Measurements from ENCODE around the gene ZNF385D. TPM values are rescaled to one million over a fixed set of nuclear protein-coding genes. Genes with fewer than 3 reads are reported as not detected.

ZNF385D gene
- total and polyA plus RNA-seq, 5 donors from 2014 or later, result 2.7 TPM; not detected in 4

DNA sequence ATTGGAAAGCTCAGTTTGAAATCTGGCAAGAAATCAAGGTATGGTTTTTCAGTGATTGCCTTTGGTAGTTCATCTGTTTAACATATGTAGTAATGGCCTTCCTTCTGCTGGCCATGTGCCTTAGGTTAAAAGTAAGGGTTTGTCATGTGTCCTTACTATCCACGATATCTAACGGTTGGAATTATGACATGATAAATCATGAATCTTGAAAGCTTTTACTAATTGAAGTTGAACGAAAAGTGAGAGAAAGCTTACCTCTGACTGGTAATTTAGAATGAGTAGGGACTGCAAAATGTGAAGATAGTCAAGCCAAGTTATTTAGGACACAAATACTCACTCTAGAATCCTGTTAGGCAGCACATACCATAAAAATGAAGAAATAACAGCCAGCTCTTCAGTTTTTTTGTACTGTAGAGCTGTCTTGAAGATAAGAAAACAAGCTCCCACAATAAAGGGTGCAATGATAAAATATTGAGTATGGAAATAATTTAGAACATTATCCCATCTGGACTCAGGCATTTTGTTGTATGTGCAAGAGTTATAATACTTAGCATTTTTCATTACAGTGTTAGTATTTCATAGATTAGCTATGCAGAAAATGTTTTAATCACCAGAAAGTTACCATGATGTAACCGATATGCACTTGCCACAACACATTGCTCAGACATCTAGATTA is 303.4 kb downstream of the ZNF385D start:
- no peak overlapping the region for H3K27ac Mint-ChIP-seq
- H3K27me3 Mint-ChIP-seq, result no peaks in the 10 kb centered on the region
- no peaks in the 10 kb centered on the region for H3K27me3 ChIP-seq (ENCODE audit: control insufficient read depth, insufficient read depth, low read length)
- H3K27ac ChIP-seq (ENCODE audit: insufficient read depth, low read length, poor library complexity, severe bottlenecking), result no peak overlapping the region
- H3K36me3 ChIP-seq (ENCODE audit: control insufficient read depth, insufficient read depth, low read length), result no peaks in the 10 kb centered on the region
- H3K9me3 ChIP-seq (ENCODE audit: control insufficient read depth in 2 of 2, low read length in 2 of 2), result peaks cover 0 to 2% of the 10 kb centered on the region in 2 experiments
- no peaks in the 10 kb centered on the region for H3K4me1 ChIP-seq (ENCODE audit: control insufficient read depth, insufficient read depth, low read length, poor library complexity, severe bottlenecking)
- no peak overlapping the region for H3K4me3 Mint-ChIP-seq
- no peaks in the 10 kb centered on the region for H3K4me1 Mint-ChIP-seq
- H3K36me3 Mint-ChIP-seq, result no peaks in the 10 kb centered on the region
- no peak overlapping the region for H3K4me3 ChIP-seq (ENCODE audit: low read depth, low read length)
- no peak for ATAC-seq (ENCODE audit: low read depth in 2 of 2)
- peaks cover 2 to 12% (median 6%) of the 10 kb centered on the region in 7 donors for H3K9me3 Mint-ChIP-seq
- DNase-seq, result no peak

DNA sequence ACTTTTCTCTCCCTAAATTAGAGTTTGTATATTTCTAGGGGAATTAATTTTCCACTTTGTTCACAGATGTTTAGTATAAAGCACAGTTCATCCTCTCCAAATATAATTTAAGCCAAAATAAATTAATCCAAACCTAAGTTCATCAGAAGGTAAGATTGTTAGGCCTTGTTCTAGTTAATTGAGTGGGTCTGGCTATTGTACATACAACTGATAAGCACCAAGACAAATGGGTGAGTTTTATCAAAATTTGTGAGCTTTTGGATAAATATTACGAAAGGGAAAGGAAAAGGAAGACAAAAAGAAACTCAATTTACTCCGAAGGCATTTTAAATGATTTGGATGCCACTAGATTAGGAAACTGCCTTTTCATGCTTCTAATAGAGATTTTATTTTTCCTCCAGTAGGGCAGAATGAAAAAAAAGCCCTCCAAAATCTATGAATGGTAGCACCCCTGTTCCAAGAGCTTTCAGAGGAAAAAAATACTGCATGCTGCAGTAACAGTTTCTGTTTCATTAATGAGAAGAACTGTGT is 304.0 kb downstream of the ZNF385D start:
- peaks cover 0 to 2% of the 10 kb centered on the region in 2 experiments for H3K9me3 ChIP-seq (ENCODE audit: control insufficient read depth in 2 of 2, low read length in 2 of 2)
- Mint-ChIP-seq H3K27me3 (no peaks in the 10 kb centered on the region), H3K27ac (no peak overlapping the region), H3K4me3 (no peak overlapping the region), H3K36me3 (no peaks in the 10 kb centered on the region), H3K9me3 (peaks cover under 1 to 12% (median 6%) of the 10 kb centered on the region in 7 donors), H3K4me1 (no peaks in the 10 kb centered on the region)
- H3K36me3 ChIP-seq (ENCODE audit: control insufficient read depth, insufficient read depth, low read length), result no peaks in the 10 kb centered on the region
- ATAC-seq (ENCODE audit: low read depth in 2 of 2) (no peak), DNase-seq (no peak)
- H3K4me1 ChIP-seq (ENCODE audit: control insufficient read depth, insufficient read depth, low read length, poor library complexity, severe bottlenecking), result no peaks in the 10 kb centered on the region
- no peaks in the 10 kb centered on the region for H3K27me3 ChIP-seq (ENCODE audit: control insufficient read depth, insufficient read depth, low read length)
- H3K4me3 ChIP-seq (ENCODE audit: low read depth, low read length), result no peak overlapping the region
- H3K27ac ChIP-seq (ENCODE audit: insufficient read depth, low read length, poor library complexity, severe bottlenecking), result no peak overlapping the region

DNA sequence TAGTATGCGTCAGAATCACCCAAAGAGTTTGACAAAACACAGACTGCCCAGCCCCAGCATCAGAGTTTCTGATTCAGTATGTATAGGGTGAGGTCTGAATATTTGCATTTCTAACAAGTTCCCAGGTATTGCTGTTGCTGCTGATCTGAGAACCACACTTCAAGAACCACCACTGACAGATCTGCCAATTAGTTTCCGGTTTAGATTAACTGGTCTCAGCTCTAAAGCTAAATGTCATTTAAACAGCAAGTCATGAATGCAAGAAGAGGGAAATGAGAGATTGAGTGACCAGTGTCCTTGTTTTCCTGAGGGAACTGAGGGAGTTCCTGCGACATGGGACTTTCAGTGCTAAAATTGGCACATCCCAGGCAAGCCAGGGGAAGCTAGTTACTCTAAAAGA is 305.0 kb downstream of the ZNF385D start:
- no peak overlapping the region for H3K27ac Mint-ChIP-seq
- no peaks in the 10 kb centered on the region for H3K27me3 Mint-ChIP-seq

DNA sequence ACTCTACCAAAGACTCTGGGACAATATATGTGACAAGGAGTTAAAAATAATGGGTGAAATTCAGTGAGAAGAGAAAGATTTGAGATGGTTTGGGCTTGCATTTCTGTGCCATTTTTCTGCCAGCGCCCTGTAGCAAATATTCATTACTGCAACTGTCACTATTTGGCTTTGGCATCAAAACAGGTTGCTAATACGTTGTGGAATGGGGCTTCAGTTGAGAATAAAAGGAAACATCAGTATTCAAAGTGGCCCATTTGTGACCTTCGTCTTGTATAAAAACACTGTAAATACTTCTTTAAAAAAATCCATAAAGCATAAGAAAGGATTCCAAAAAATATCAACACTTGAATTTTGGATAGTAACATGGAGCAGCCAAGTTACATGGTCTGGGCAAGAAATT is 309.2 kb downstream of the ZNF385D start:
- Histone ChIP-seq H3K4me1 (ENCODE audit: control insufficient read depth, insufficient read depth, low read length, poor library complexity, severe bottlenecking) (no peaks in the 10 kb centered on the region), H3K9me3 (ENCODE audit: control insufficient read depth in 2 of 2, low read length in 2 of 2) (peaks cover 0 to 4% of the 10 kb centered on the region in 2 experiments), H3K4me3 (ENCODE audit: low read depth, low read length) (no peak overlapping the region), H3K27ac (ENCODE audit: insufficient read depth, low read length, poor library complexity, severe bottlenecking) (no peak overlapping the region), H3K27me3 (ENCODE audit: control insufficient read depth, insufficient read depth, low read length) (no peaks in the 10 kb centered on the region), H3K36me3 (ENCODE audit: control insufficient read depth, insufficient read depth, low read length) (no peaks in the 10 kb centered on the region)
- H3K27me3 Mint-ChIP-seq, result no peaks in the 10 kb centered on the region
- H3K9me3 Mint-ChIP-seq, result peaks cover 4 to 10% (median 6%) of the 10 kb centered on the region in 7 donors
- no peaks in the 10 kb centered on the region for H3K36me3 Mint-ChIP-seq
- DNase-seq (no peak), ATAC-seq (ENCODE audit: low read depth in 2 of 2) (no peak)
- H3K4me3 Mint-ChIP-seq, result no peak overlapping the region
- no peak overlapping the region for H3K27ac Mint-ChIP-seq
- H3K4me1 Mint-ChIP-seq, result no peaks in the 10 kb centered on the region

More for the DNA sequence above, 305.0 kb downstream of the ZNF385D start:
- Histone ChIP-seq H3K9me3 (ENCODE audit: control insufficient read depth in 2 of 2, low read length in 2 of 2) (peaks cover 0 to 2% of the 10 kb centered on the region in 2 experiments), H3K27ac (ENCODE audit: insufficient read depth, low read length, poor library complexity, severe bottlenecking) (no peak overlapping the region), H3K4me3 (ENCODE audit: low read depth, low read length) (no peak overlapping the region), H3K4me1 (ENCODE audit: control insufficient read depth, insufficient read depth, low read length, poor library complexity, severe bottlenecking) (no peaks in the 10 kb centered on the region), H3K27me3 (ENCODE audit: control insufficient read depth, insufficient read depth, low read length) (no peaks in the 10 kb centered on the region), H3K36me3 (ENCODE audit: control insufficient read depth, insufficient read depth, low read length) (no peaks in the 10 kb centered on the region)
- peaks cover 0 to 12% (median 6%) of the 10 kb centered on the region in 7 donors for H3K9me3 Mint-ChIP-seq
- ATAC-seq (ENCODE audit: low read depth in 2 of 2), result no peak
- no peak for DNase-seq
- H3K36me3 Mint-ChIP-seq, result no peaks in the 10 kb centered on the region
- H3K4me3 Mint-ChIP-seq, result no peak overlapping the region
- H3K4me1 Mint-ChIP-seq, result no peaks in the 10 kb centered on the region

DNA sequence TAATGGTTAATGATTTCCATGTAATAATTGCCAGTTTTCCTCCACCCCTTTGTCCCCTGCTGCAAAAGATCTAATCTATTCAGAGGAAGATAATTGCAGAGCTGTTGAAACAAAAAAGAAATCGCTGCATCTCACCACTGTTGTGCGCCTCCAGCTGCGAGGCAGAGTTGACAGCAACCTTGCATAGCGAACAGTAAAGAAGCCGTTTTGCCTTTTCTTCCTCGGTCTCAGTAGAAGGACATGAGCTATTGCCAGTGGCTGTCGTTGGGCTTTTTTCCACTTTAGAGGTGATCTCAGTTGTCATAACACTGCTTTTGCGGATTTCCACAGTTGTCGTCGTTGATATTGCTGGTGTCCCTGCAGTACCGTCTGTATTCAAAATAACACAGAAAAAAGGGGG is 314.2 kb downstream of the ZNF385D start:
- H3K27me3 Mint-ChIP-seq, result no peaks in the 10 kb centered on the region
- Histone ChIP-seq H3K4me3 (ENCODE audit: low read depth, low read length) (no peak overlapping the region), H3K36me3 (ENCODE audit: control insufficient read depth, insufficient read depth, low read length) (no peaks in the 10 kb centered on the region), H3K9me3 (ENCODE audit: control insufficient read depth in 2 of 2, low read length in 2 of 2) (peaks cover 0 to 4% of the 10 kb centered on the region in 2 experiments), H3K4me1 (ENCODE audit: control insufficient read depth, insufficient read depth, low read length, poor library complexity, severe bottlenecking) (no peaks in the 10 kb centered on the region), H3K27ac (ENCODE audit: insufficient read depth, low read length, poor library complexity, severe bottlenecking) (no peak overlapping the region), H3K27me3 (ENCODE audit: control insufficient read depth, insufficient read depth, low read length) (no peaks in the 10 kb centered on the region)
- H3K9me3 Mint-ChIP-seq, result peaks cover 2 to 19% (median 7%) of the 10 kb centered on the region in 7 donors
- ATAC-seq (ENCODE audit: low read depth in 2 of 2), result no peak
- H3K36me3 Mint-ChIP-seq, result no peaks in the 10 kb centered on the region
- no peaks in the 10 kb centered on the region for H3K4me1 Mint-ChIP-seq
- H3K27ac Mint-ChIP-seq, result no peak overlapping the region
- H3K4me3 Mint-ChIP-seq, result no peak overlapping the region
- no peak for DNase-seq

DNA sequence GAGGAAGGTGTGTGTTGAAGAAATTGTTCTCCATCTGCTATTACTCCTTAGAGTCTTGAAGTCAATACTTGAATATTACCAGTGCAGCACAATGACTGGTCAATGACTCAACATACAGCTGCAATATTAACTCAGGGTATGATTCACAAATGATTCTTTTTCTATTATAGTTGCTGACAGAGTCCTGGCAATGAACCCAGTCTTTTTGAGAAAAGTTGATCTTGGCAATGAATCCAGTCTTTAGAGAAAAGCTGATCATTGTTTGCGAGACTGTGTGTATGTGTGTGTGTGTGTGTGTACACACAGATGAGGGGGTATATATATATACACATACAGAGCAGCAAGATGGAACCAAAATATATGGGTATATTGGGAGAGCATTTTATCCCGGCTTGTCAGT is 315.1 kb downstream of the ZNF385D start:
- no peaks in the 10 kb centered on the region for H3K4me1 Mint-ChIP-seq
- H3K9me3 ChIP-seq (ENCODE audit: control insufficient read depth in 2 of 2, low read length in 2 of 2), result peaks cover 0 to 4% of the 10 kb centered on the region in 2 experiments
- H3K36me3 ChIP-seq (ENCODE audit: control insufficient read depth, insufficient read depth, low read length), result no peaks in the 10 kb centered on the region
- H3K9me3 Mint-ChIP-seq, result peaks cover 2 to 19% (median 7%) of the 10 kb centered on the region in 7 donors
- H3K27me3 Mint-ChIP-seq, result no peaks in the 10 kb centered on the region
- no peak overlapping the region for H3K4me3 ChIP-seq (ENCODE audit: low read depth, low read length)
- ATAC-seq (ENCODE audit: low read depth in 2 of 2) (no peak), DNase-seq (no peak)
- H3K4me3 Mint-ChIP-seq, result no peak overlapping the region
- no peak overlapping the region for H3K27ac ChIP-seq (ENCODE audit: insufficient read depth, low read length, poor library complexity, severe bottlenecking)
- H3K4me1 ChIP-seq (ENCODE audit: control insufficient read depth, insufficient read depth, low read length, poor library complexity, severe bottlenecking), result no peaks in the 10 kb centered on the region
- H3K27ac Mint-ChIP-seq, result no peak overlapping the region
- no peaks in the 10 kb centered on the region for H3K27me3 ChIP-seq (ENCODE audit: control insufficient read depth, insufficient read depth, low read length)
- H3K36me3 Mint-ChIP-seq, result no peaks in the 10 kb centered on the region

DNA sequence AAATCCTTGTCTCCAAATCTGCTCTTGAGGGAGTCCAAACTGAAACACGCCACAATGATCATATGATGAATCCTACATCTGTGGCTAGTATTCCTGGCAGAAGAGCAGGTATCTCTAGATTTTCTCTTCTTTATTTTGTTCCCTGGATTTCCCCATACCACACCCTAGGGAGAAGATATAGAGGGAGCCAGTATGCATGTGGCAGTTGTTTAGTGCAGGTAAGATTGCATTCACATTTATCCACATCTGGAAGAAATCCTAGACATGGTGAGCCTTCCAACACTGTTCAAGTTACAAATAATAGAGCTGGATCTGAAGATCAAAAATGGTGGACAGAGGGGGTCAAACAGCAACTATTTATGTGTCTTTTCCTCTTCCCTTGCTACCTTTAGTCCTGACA is 316.7 kb downstream of the ZNF385D start:
- H3K27ac ChIP-seq (ENCODE audit: insufficient read depth, low read length, poor library complexity, severe bottlenecking), result no peak overlapping the region
- no peaks in the 10 kb centered on the region for H3K4me1 Mint-ChIP-seq
- H3K4me3 ChIP-seq (ENCODE audit: low read depth, low read length), result no peak overlapping the region
- H3K27me3 ChIP-seq (ENCODE audit: control insufficient read depth, insufficient read depth, low read length), result no peaks in the 10 kb centered on the region
- H3K36me3 ChIP-seq (ENCODE audit: control insufficient read depth, insufficient read depth, low read length), result no peaks in the 10 kb centered on the region
- no peak overlapping the region for H3K4me3 Mint-ChIP-seq
- ATAC-seq (ENCODE audit: low read depth in 2 of 2) (no peak), DNase-seq (no peak)
- no peaks in the 10 kb centered on the region for H3K4me1 ChIP-seq (ENCODE audit: control insufficient read depth, insufficient read depth, low read length, poor library complexity, severe bottlenecking)
- peaks cover 0 to 4% of the 10 kb centered on the region in 2 experiments for H3K9me3 ChIP-seq (ENCODE audit: control insufficient read depth in 2 of 2, low read length in 2 of 2)
- no peak overlapping the region for H3K27ac Mint-ChIP-seq
- peaks cover 2 to 19% (median 7%) of the 10 kb centered on the region in 7 donors for H3K9me3 Mint-ChIP-seq
- H3K36me3 Mint-ChIP-seq, result no peaks in the 10 kb centered on the region
- no peaks in the 10 kb centered on the region for H3K27me3 Mint-ChIP-seq

DNA sequence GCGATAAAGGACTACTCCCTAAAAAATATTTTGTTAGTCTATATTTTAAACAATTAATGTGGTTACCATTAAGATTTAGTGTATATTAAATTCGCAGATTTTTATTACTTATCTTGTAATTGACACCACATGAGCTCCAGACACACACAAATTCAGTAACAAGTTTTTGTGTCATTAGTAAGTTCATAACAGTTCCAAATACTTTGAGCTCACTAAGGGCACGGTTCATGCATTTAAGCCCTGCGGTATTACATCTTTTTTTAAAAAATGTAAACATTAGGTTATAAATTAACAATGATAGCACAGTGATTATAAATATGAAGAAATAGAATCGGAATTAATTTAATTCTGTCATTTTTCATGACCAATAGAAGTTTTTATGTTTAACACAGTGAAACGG is 317.3 kb downstream of the ZNF385D start:
- Mint-ChIP-seq H3K4me3 (no peak overlapping the region), H3K36me3 (no peaks in the 10 kb centered on the region), H3K27me3 (no peaks in the 10 kb centered on the region), H3K9me3 (peaks cover 2 to 19% (median 8%) of the 10 kb centered on the region in 7 donors), H3K27ac (no peak overlapping the region), H3K4me1 (no peaks in the 10 kb centered on the region)
- H3K27me3 ChIP-seq (ENCODE audit: control insufficient read depth, insufficient read depth, low read length), result no peaks in the 10 kb centered on the region
- no peak overlapping the region for H3K4me3 ChIP-seq (ENCODE audit: low read depth, low read length)
- ATAC-seq (ENCODE audit: low read depth in 2 of 2) (no peak), DNase-seq (no peak)
- no peaks in the 10 kb centered on the region for H3K4me1 ChIP-seq (ENCODE audit: control insufficient read depth, insufficient read depth, low read length, poor library complexity, severe bottlenecking)
- H3K36me3 ChIP-seq (ENCODE audit: control insufficient read depth, insufficient read depth, low read length), result no peaks in the 10 kb centered on the region
- peaks cover 0 to 4% of the 10 kb centered on the region in 2 experiments for H3K9me3 ChIP-seq (ENCODE audit: control insufficient read depth in 2 of 2, low read length in 2 of 2)
- no peak overlapping the region for H3K27ac ChIP-seq (ENCODE audit: insufficient read depth, low read length, poor library complexity, severe bottlenecking)

All from CD4-positive, CD25-positive, alpha-beta regulatory T cell (primary cell).